HepG2 (cell line): ENCODE data around the gene VEZT. TPM values are rescaled to one million over a fixed set of nuclear protein-coding genes. Genes with fewer than 3 reads are reported as not detected.

Source experiments
- BCL3 ChIP-seq: sonication (generic); formaldehyde crosslinking; IDR thresholded peaks from 2 replicates; pipeline ENCODE4 v1.5.1; 2020; ENCODE audit warnings: mild to moderate bottlenecking, missing genetic modification reagents, moderate library complexity
- CBFB ChIP-seq: sonication (generic); formaldehyde crosslinking; IDR thresholded peaks from 2 replicates; pipeline ENCODE4 v1.4.0; 2020; ENCODE audit warnings: missing genetic modification reagents
- CBX1 ChIP-seq: IDR thresholded peaks from one replicate; pipeline ENCODE4 v1.6.1; 2016; ENCODE audit warnings: antibody characterized with exemption, low read depth
- ELK4 ChIP-seq: sonication (generic); formaldehyde crosslinking; IDR thresholded peaks from 2 replicates; pipeline ENCODE4 v1.9.0; 2021; ENCODE audit warnings: missing genetic modification reagents, borderline replicate concordance
- GMEB2 ChIP-seq: IDR thresholded peaks from 2 replicates; pipeline ENCODE4 v1.6.1; 2016; ENCODE audit warnings: missing biosample characterization, missing genetic modification reagents, low read depth
- HIC2 ChIP-seq: sonication (generic); formaldehyde crosslinking; IDR thresholded peaks from 2 replicates; pipeline ENCODE4 v1.9.0; 2022; ENCODE audit warnings: low read depth, missing genetic modification reagents
- HOXD1 ChIP-seq: sonication (generic); formaldehyde crosslinking; IDR thresholded peaks from 2 replicates; pipeline ENCODE4 v1.5.0; 2020; ENCODE audit warnings: missing genetic modification reagents
- KMT2A ChIP-seq: sonication (generic); formaldehyde crosslinking; IDR thresholded peaks from 2 replicates; pipeline ENCODE4 v1.4.0; 2020; ENCODE audit warnings: missing genetic modification reagents
- NR0B2 ChIP-seq: sonication (generic); formaldehyde crosslinking; IDR thresholded peaks from 2 replicates; pipeline ENCODE4 v1.4.0; 2020; ENCODE audit warnings: mild to moderate bottlenecking, missing genetic modification reagents
- PATZ1 ChIP-seq: sonication (generic); formaldehyde crosslinking; IDR thresholded peaks from 2 replicates; pipeline ENCODE4 v1.4.0; 2020; ENCODE audit warnings: missing genetic modification reagents
- PBX3 ChIP-seq: sonication (generic); formaldehyde crosslinking; IDR thresholded peaks from 2 replicates; pipeline ENCODE4 v1.8.1; 2023; ENCODE audit warnings: missing genetic modification reagents, inconsistent platforms, borderline replicate concordance
- RAD21 ChIP-seq: fragments of 450-650 bp; formaldehyde crosslinking; IDR thresholded peaks from 2 replicates; pipeline ENCODE4 v1.5.0; 2020; ENCODE audit warnings: mild to moderate bottlenecking
- RFX5 ChIP-seq: IDR thresholded peaks from 2 replicates; pipeline ENCODE4 v1.6.1; 2011; ENCODE audit warnings: low read depth, low read length, improper control_type of control experiment
- SOX6 ChIP-seq, 2 experiments: fragments of 450-650 bp in 1 of 2; sonication (generic) in 1 of 2; formaldehyde crosslinking in 1 of 2; IDR thresholded peaks; 2 replicates each; pipeline versions ENCODE4 v1.4.0 to v1.6.1; 2017 to 2020; ENCODE audit warnings: antibody characterized with exemption in 1 of 2, mild to moderate bottlenecking in 1 of 2, missing genetic modification reagents in 1 of 2
- ZBTB8A ChIP-seq: sonication (generic); formaldehyde crosslinking; IDR thresholded peaks from 2 replicates; pipeline ENCODE4 v1.4.0; 2020; ENCODE audit warnings: mild to moderate bottlenecking, low read depth, missing genetic modification reagents, borderline replicate concordance
- ZFP90 ChIP-seq: sonication (generic); formaldehyde crosslinking; IDR thresholded peaks from 2 replicates; pipeline ENCODE4 v1.8.0; 2022; ENCODE audit warnings: missing genetic modification reagents, mild to moderate bottlenecking, inconsistent platforms, borderline replicate concordance
- ZMYM2 ChIP-seq: sonication (generic); formaldehyde crosslinking; IDR thresholded peaks from 2 replicates; pipeline ENCODE4 v1.8.0; 2022; ENCODE audit warnings: mild to moderate bottlenecking, missing genetic modification reagents
- ZNF121 ChIP-seq: sonication (generic); formaldehyde crosslinking; IDR thresholded peaks from 2 replicates; pipeline ENCODE4 v1.5.0; 2020; ENCODE audit warnings: mild to moderate bottlenecking, missing genetic modification reagents
- ZNF747 ChIP-seq: sonication (generic); formaldehyde crosslinking; IDR thresholded peaks from 2 replicates; pipeline ENCODE4 v1.8.1; 2023; ENCODE audit warnings: missing genetic modification reagents, mild to moderate bottlenecking, borderline replicate concordance
- polyA plus RNA-seq, 8 experiments: library from polyadenylated mRNA; depleted of rRNA in 3 of 8; stranded (reverse) in 7 of 8; unstranded in 1 of 8; fragments of >200 nt; fragmentation: Illumina TruSeq in 4 of 8; extraction: Trizol in 4 of 8; gene quantifications; 2 replicates each; pipeline versions ENCODE4 v1.2.1 to v1.2.3, GENCODE V29; 2011 to 2016; ENCODE audit warnings: low read depth in 4 of 8, missing spikeins in 1 of 8, mixed read lengths in 1 of 8; ENCODE audit not compliant: insufficient read depth in 1 of 8
- total RNA-seq, 5 experiments: library from RNA; depleted of rRNA; stranded (reverse); fragments of >200 nt; fragmentation: Illumina TruSeq; extraction: Trizol; gene quantifications; 2 replicates each; pipeline ENCODE4 v1.2.3, GENCODE V29; 2016; ENCODE audit warnings: low read depth in 1 of 5

Gene VEZT
- total and polyA plus RNA-seq, 2 of the 13 experiments (the other 11 are each of a cell fraction or from before 2014, with no cell fraction given), result 35.5 to 51.6 TPM

- TF ChIP-seq SOX6 (IDR thresholded peaks at IDR 0.05) (no peak), SOX6 (CRISPR knock-in tag; IDR thresholded peaks at IDR 0.05) (peak; percentile 32; the same call in 1 of the 2 replicates), ZBTB8A (no peak), RFX5 (no peak), NR0B2 (CRISPR knock-in tag) (no peak), PBX3 (CRISPR knock-in tag) (no peak), GMEB2 (CRISPR knock-in tag) (no peak), BCL3 (CRISPR knock-in tag) (no peak), ZNF747 (CRISPR knock-in tag) (no peak), ELK4 (CRISPR knock-in tag) (no peak), ZMYM2 (CRISPR knock-in tag) (no peak), HIC2 (CRISPR knock-in tag) (no peak), ZNF121 (CRISPR knock-in tag) (0 out of 2 replicates have a peak, but pooled peaks have one; percentile 6), CBFB (0 out of 2 replicates have a peak, but pooled peaks have one; percentile 33), CBX1 (no peak), RAD21 (CRISPR knock-in tag) (peak; percentile 96), KMT2A (CRISPR knock-in tag) (no peak), ZFP90 (CRISPR knock-in tag) (no peak), HOXD1 (CRISPR knock-in tag) (no peak), PATZ1 (CRISPR knock-in tag) (0 out of 2 replicates have a peak, but pooled peaks have one; percentile 11)
Measured at GRCh38 chr12:95336387-95337067, 118.9 kb downstream of the VEZT start (continued).
